Activated CD8-positive, alpha-beta memory T cell treated with anti-CD3 and anti-CD28 coated beads, Interleukin-2, amount 50 U/mL, for 48 hours (primary cell): ENCODE results near the gene ZSWIM6.
"Not testable (repeated sequence)": the region's sequence is repeated elsewhere in the genome, so short reads cannot be mapped to it uniquely, and the experiment has no call there.

Experiments used
- DNase-seq: peaks from one replicate; pipeline ENCODE4 v3.0.0-alpha.2; 2020

Gene ZSWIM6

GRCh38 chr5:61410811-61411210 is 78.8 kb downstream of the ZSWIM6 start:
- DNase-seq, result no peak

DNA sequence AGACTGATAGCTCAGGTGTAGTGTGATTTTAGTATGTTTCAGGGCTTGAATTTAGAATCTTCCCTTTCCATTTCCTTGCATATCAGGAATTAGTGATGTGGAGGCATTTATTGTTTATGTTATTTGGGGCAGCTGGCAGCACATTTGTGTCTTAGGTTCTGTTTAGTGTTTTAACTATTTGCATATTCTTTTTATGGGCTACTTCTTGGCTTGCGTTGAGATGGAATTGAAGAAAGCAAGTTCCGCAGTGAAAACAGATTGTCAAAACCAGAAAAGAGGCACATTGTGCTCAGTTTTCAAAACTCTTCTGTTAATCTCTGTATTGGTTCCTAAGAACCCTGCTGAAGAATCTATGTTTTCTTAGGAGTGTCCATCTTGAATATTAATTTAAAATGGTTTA is 80.3 kb downstream of the ZSWIM6 start:
- DNase-seq, result no peak

GRCh38 chr5:61413205-61413604 is 81.1 kb downstream of the ZSWIM6 start:
- not testable (repeated sequence) for DNase-seq

- DNase-seq, result no peak
These were observed 82.7 kb downstream of the ZSWIM6 start for GRCh38 chr5:61414806-61415205.

- DNase-seq, result no peak
These were observed 84.0 kb downstream of the ZSWIM6 start for GRCh38 chr5:61416010-61416409.

GRCh38 chr5:61416420-61416819 is 84.4 kb downstream of the ZSWIM6 start:
- no peak for DNase-seq

DNA sequence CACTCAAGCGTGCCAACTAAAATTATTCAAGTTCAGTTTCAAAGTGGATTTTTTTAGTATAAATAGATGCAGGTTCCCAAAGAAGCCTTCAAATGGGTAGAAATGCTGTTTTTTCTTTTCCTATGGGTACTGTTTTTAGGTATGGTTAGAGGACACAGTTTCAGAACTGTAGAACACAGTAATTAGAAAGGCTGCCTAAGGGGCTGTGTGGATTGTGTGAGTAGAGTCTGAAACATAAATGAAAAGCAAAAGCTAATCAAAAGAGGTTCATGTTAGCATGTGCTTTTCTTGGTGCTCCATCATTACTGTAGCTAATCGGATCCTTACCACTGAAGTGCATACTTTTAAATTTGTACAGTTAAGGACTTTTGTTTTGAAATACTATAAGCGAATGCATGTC is 85.3 kb downstream of the ZSWIM6 start:
- no peak for DNase-seq

DNA sequence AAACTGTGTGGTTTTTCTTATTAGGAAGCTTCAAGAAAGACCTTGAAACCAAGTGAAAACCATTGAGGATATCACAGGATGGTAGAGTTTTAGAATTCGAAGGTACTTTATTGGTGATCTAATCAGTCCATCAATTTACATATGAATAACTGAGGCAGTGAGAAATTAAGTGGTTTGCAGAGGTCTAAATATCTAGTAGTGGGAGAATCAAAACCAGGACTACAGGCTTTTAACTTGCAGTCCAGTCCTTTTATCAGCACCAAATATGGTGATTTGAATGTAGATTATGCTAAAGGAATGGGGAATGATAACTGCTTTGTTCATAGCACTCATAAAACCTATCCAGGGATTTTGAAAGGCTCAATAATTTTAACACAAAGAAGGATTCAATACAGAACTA is 85.8 kb downstream of the ZSWIM6 start:
- no peak for DNase-seq

DNA sequence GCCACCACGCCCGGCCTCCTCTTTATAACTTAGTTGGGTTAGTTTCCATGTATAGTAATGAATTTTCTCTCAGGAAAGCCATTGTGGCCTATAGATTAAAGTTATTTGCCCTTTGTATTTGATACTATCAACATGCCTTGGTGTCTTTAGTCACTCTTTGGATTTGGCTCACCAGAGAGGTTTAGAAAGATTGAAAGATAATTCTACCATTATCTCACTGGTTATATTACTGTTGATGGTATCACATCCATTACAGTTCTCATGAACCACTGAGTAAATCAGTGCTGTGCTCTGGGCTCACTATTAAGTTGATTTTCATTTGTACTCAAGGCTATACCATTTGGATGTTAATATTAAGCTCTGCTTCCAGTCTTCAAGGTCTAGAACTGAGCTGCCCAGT is 87.0 kb downstream of the ZSWIM6 start:
- DNase-seq, result no peak

DNA sequence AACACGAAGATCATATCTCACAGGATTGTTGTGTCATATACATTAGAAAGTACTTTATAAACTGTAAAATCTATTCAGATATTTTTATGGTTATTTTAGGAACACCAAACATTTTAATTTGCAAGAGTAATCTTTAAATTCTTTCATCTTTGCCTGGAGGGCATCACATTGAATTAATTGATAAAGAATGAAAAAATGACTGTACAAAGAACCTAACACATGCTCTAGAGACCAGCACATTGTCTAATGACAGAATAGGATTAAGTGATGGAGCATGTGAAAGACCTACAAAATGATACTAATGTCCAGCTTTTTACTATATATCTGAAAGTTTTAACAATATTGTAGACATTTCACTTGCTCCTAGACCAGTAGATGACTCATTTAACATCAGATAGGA is 88.0 kb downstream of the ZSWIM6 start:
- no peak for DNase-seq

GRCh38 chr5:61421262-61421661 is 89.2 kb downstream of the ZSWIM6 start:
- DNase-seq, result not testable (repeated sequence)

DNA sequence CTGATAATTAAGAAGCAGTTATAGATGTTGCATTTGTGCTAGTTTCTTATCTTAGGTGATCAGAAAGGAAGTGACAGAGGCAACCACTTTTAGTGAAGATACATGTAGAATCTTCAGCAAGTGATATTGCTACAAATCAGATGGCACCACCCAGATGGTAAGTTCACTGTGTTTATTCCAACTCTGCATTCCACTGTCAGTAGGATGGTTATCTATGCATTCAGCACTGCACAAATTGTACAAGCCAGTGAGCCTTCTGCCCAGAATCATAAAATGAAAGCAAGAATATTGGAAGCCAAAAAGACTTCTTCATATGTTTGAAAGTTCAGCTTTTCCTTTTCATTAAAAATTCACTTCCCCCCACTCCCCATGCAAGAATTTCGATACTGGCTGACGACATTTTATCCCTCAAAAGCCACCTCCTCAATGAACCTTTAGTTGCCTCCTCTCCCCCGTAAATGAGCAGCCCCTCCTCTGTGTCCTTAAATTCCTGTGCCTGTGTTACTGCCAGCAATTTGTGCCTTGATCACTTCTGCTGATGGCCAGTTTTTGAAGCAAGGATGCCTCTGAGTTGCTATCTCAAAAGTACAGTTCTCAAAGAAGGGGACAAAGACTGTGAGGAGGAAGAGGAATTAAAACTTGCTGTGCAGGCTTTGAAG is 91.6 kb downstream of the ZSWIM6 start:
- no peak for DNase-seq

DNA sequence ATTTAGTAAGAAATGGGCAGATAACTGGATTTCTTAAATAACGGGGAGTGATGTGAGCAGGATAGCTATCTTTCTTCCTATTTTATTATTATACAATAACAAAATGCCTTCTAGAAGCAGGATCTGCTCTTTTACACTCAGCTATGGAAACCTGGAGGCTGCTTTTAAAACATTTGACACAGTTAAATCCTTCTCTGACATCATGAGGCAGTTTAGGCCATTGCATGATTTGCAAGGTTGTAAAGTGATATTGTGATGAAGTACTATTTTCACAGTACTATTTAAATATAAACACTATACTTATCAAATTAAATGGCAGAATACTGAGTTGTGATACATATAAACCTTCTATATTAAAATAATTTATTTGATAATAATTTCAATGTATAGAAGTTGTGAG is 93.9 kb downstream of the ZSWIM6 start:
- DNase-seq, result no peak

DNA sequence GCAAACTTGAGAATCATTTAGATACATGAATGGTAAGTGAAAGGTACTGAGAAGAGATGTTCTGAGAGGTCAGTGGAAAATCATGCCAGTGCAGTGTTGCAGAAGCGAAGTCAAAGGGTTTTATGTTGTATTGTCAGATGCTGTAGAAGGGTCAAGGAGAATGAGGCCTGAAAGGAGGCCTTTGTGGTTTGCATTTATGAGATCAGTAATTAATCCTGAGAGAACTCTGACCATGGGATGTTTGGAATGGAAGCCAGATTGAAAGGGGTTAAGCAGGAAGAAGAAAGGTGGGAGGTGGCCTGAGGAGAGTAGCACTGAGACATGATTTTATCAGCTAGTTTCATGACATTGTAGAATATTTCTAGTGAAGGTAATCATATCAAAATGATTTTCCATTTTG is 97.8 kb downstream of the ZSWIM6 start:
- DNase-seq, result no peak

- DNase-seq, result no peak
These were observed 100.0 kb downstream of the ZSWIM6 start for GRCh38 chr5:61431923-61432620.

DNA sequence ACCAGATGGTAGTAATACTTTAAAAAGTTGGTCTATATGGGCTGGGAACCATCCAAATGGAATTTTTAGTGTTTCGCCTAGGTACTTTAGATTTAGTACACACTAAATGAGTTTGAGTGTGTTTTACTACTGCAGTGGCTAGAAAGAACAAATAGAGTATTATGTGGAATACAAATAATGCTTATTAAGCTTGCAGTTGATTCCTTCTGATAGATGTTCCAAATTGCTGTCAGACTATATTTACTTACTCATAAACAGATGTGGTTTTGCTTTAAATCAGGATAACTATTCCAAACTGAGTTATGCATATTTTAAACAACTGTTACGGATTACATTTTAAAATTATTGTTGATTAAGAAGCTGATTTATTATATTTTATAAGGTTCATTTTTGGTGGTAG is 103.3 kb downstream of the ZSWIM6 start:
- DNase-seq, result no peak

DNA sequence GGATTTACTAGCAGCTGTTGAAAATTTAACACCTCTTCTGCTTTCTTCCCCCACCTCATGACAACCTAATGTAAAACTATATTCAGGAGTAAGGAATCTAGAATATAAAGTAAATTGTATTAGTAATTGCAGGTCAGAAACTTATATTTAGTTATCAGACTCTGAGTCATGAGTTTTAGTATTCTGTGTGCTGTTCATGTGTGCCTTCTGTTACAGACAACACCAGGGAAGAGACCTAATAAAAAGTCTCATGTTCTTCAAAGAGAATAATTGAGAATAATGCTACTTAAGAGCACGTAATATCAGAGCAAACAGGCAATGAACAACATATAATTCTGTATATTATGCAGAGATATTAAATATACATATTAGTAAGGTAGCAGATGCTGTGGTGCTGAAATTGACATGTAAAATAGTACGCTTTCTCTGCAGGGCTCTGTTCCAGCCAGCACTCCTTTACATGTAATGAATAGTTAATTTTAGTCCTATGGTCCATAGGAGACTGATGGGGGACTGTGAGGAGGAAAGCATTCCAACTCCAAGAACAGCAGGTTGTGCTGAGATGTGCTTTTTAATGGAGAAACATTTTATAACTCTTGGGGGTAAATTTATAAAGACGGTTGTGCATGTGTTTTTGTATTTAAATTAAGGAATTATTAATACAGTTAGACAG is 106.4 kb downstream of the ZSWIM6 start:
- DNase-seq, result no peak

GRCh38 chr5:61440086-61440485 is 108.0 kb downstream of the ZSWIM6 start:
- DNase-seq, result no peak

GRCh38 chr5:61440596-61440995 is 108.5 kb downstream of the ZSWIM6 start:
- DNase-seq, result no peak

DNA sequence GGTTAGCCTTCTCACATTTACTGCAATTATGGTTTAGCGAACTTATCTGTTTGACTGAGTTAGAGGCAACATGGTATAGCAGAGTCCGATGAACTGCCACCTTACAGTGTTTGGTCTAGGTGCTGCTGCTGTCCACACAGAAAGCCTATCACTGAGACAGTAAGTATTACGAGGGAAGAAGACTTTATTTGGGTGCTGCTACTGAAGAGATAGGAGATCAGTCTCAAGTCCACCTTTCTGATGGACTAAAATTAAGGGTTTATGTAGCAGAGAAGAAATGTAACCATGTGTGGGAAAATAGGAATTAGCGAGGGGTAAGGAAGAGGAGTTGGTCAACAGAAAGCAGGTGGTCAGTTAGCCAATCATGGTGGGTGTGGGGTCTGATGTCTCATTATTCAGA is 109.7 kb downstream of the ZSWIM6 start:
- no peak for DNase-seq

DNA sequence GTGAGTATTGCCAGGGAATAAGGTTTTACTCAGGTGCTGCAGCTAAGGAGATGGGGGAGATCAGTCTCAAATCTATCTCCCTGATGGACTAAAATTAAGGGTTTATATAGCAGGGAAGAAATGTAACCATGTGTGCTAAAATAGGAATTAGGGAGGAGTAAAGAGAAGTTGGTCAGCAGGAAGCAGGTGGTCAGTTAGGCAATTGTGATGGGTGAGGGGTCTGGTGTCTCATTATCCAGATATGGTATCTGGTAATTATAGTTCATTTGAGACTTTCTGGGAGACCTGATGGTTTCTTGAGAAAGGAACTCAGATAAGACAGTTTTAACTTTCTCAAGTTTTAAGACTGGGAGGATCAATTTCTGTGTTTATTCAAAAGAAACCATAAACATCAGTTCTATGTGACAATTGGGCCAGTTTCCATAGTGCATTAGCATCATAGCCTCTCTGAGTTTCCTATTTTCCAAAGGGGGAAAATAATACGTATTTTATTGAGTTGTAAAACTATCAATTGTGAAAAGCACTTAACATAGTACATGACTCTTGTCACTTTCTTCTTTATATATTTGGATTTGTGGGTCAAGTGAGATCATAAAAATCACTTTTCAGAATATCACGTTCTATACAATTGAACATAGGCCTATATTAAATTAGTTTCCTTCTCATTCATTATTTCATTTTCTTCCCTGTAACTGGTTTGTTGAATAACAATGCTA is 115.9 kb downstream of the ZSWIM6 start:
- DNase-seq, result no peak

- DNase-seq, result no peak
These were observed 117.9 kb downstream of the ZSWIM6 start for GRCh38 chr5:61449804-61450492.
